GM12878 (cell line): ENCODE data around the gene CLIC6. TPM values are rescaled to one million over a fixed set of nuclear protein-coding genes. Genes with fewer than 3 reads are reported as not detected.
A peak's percentile ranks its signal among the peaks of the same experiment; 100 is the strongest.

Source experiments
- ATAC-seq: fragments of 200-7000 bp; cut with Tn5 transposase; 3 replicates; pipeline ENCODE4 v1.9.1; 2020; ENCODE audit warnings: mild to moderate bottlenecking, moderate library complexity
- BruUV-seq: library from RNA; stranded (reverse); fragments of 400-500 nt; replicated peaks from 2 replicates; lab custom pipeline; 2021; lab: Mats Ljungman, UMichigan
- CTCF ChIA-PET: fragments of 300-600 bp; sonication (Branson Sonifier 250); formaldehyde crosslinking; extraction: SDS; loops from one replicate; lab custom pipeline; 2021; ENCODE audit warnings: inconsistent platforms; lab: Yijun Ruan, JAX
- POLR2A ChIA-PET: fragments of 350-600 bp; formaldehyde crosslinking; extraction: SDS; loops from one replicate; lab custom pipeline; 2021; ENCODE audit warnings: inconsistent platforms; lab: Charles Lee
- RAD21 ChIA-PET: fragments of 300-600 bp; sonication (Branson Sonifier 250); formaldehyde crosslinking; loops from one replicate; lab custom pipeline; 2023; ENCODE audit warnings: antibody characterized with exemption; ENCODE audit not compliant: unreplicated experiment; lab: Charles Lee
- SMC1A ChIA-PET: fragments of 300-600 bp; sonication (Branson Sonifier 250); formaldehyde crosslinking; loops from one replicate; lab custom pipeline; 2023; ENCODE audit not compliant: unreplicated experiment, uncharacterized antibody; lab: Charles Lee
- DNase-seq: peaks from one replicate; pipeline ENCODE4 v3.0.0-alpha.2; 2011; ENCODE audit warnings: low read depth, low spot score
- FAIRE-seq: peaks from 3 replicates; lab custom pipeline; 2011; peaks lifted over from hg19 to GRCh38; lab: Jason Lieb, UNC
- H2AFZ ChIP-seq: 2 replicates; pipeline ENCODE4 v1.6.0; 2011; ENCODE audit warnings: low read depth, low read length, control low read depth; ENCODE audit not compliant: control insufficient read depth
- H3K27ac ChIP-seq: 2 replicates; pipeline ENCODE4 v1.5.1; 2011; ENCODE audit warnings: control low read depth; ENCODE audit not compliant: control insufficient read depth, insufficient read depth
- H3K27me3 ChIP-seq, 2 experiments: replicated peaks in 1 of 2; 2 replicates each; pipeline versions ENCODE4 v1.6.0 to v1.6.1; 2011; ENCODE audit warnings: low read length in 1 of 2; ENCODE audit not compliant: control insufficient read depth in 2 of 2, insufficient read depth in 2 of 2
- H3K36me3 ChIP-seq, 2 experiments: 2 replicates each; pipeline ENCODE4 v1.5.1; 2011; ENCODE audit warnings: low read length in 1 of 2; ENCODE audit not compliant: control insufficient read depth in 2 of 2, insufficient read depth in 2 of 2
- H3K4me1 ChIP-seq: 2 replicates; pipeline ENCODE4 v1.6.1; 2011; ENCODE audit warnings: mild to moderate bottlenecking, low read length, moderate library complexity, mixed read lengths; ENCODE audit not compliant: control insufficient read depth, insufficient read depth
- H3K4me2 ChIP-seq: 2 replicates; pipeline ENCODE4 v1.6.0; 2011; ENCODE audit warnings: control low read depth; ENCODE audit not compliant: control insufficient read depth, insufficient read depth
- H3K4me3 ChIP-seq: fragments of 200-600 bp; sonication (generic); 2 replicates; pipeline ENCODE4 v1.5.1; 2016
- H3K79me2 ChIP-seq: 2 replicates; pipeline ENCODE4 v1.6.0; 2011; ENCODE audit warnings: low read length; ENCODE audit not compliant: control insufficient read depth, insufficient read depth
- H3K9ac ChIP-seq: 2 replicates; pipeline ENCODE4 v1.8.0; 2011; ENCODE audit warnings: low read length, control low read depth, mixed read lengths; ENCODE audit not compliant: control insufficient read depth, insufficient read depth
- H3K9me3 ChIP-seq: replicated peaks from 3 replicates; pipeline ENCODE4 v1.5.1; 2011; ENCODE audit warnings: mild to moderate bottlenecking, low read length; ENCODE audit not compliant: control insufficient read depth, insufficient read depth
- H4K20me1 ChIP-seq: 2 replicates; pipeline ENCODE4 v1.6.0; 2011; ENCODE audit not compliant: control insufficient read depth, insufficient read depth
- ATF7 ChIP-seq: fragments of 450-650 bp; IDR thresholded peaks from 2 replicates; pipeline ENCODE4 v1.6.1; 2016; ENCODE audit warnings: low read depth, mild to moderate bottlenecking
- BACH1 ChIP-seq: fragments of 450-650 bp; IDR thresholded peaks from 2 replicates; pipeline ENCODE4 v1.6.1; 2017; ENCODE audit warnings: mild to moderate bottlenecking, borderline replicate concordance
- EZH2 ChIP-seq: IDR thresholded peaks from 2 replicates; pipeline ENCODE4 v1.6.1; 2012; ENCODE audit warnings: low read depth, mild to moderate bottlenecking, control low read depth, inconsistent platforms, low read length, borderline replicate concordance; ENCODE audit not compliant: control insufficient read depth
- FOS ChIP-seq: IDR thresholded peaks from 3 replicates; pipeline ENCODE4 v1.6.1; 2011; ENCODE audit warnings: borderline replicate concordance; ENCODE audit not compliant: insufficient read length; ENCODE audit errors: extremely low read depth
- FOXM1 ChIP-seq: IDR thresholded peaks from 2 replicates; pipeline ENCODE4 v1.6.1; 2012; ENCODE audit warnings: low read depth, mild to moderate bottlenecking, inconsistent platforms, low read length, moderate library complexity
- HDGF ChIP-seq: fragments of 450-650 bp; IDR thresholded peaks from 2 replicates; pipeline ENCODE4 v1.6.1; 2016; ENCODE audit warnings: antibody characterized with exemption
- MXI1 ChIP-seq: fragments of 150-350 bp; IDR thresholded peaks from 2 replicates; pipeline ENCODE4 v1.6.1; 2011; ENCODE audit warnings: low read depth, mild to moderate bottlenecking, inconsistent platforms, low read length, improper control_type of control experiment
- NFYB ChIP-seq: IDR thresholded peaks from 2 replicates; pipeline ENCODE4 v1.6.1; 2011; ENCODE audit warnings: low read depth, mild to moderate bottlenecking, low read length, improper control_type of control experiment, moderate library complexity; ENCODE audit not compliant: insufficient read depth
- RAD21 ChIP-seq: IDR thresholded peaks from 2 replicates; pipeline ENCODE4 v1.6.1; 2011; ENCODE audit warnings: mild to moderate bottlenecking, low read depth, low read length, moderate library complexity; ENCODE audit not compliant: insufficient read depth
- RAD51 ChIP-seq: fragments of 450-650 bp; IDR thresholded peaks from 2 replicates; pipeline ENCODE4 v1.6.1; 2016; ENCODE audit warnings: moderate library complexity, mild to moderate bottlenecking, inconsistent platforms
- RBBP5 ChIP-seq: fragments of 200-600 bp; sonication (generic); conservative IDR thresholded peaks from 2 replicates; pipeline ENCODE4 v1.6.1; 2016
- RELB ChIP-seq: fragments of 450-650 bp; IDR thresholded peaks from 2 replicates; pipeline ENCODE4 v1.6.1; 2017; ENCODE audit warnings: low read depth, mild to moderate bottlenecking, moderate library complexity
- TCF7 ChIP-seq: IDR thresholded peaks from 2 replicates; pipeline ENCODE4 v1.6.1; 2014; ENCODE audit warnings: antibody characterized with exemption, borderline replicate concordance
- YBX1 ChIP-seq: fragments of 450-650 bp; IDR thresholded peaks from 2 replicates; pipeline ENCODE4 v1.6.1; 2016; ENCODE audit warnings: antibody characterized with exemption
- ZNF622 ChIP-seq: fragments of 450-650 bp; IDR thresholded peaks from 2 replicates; pipeline ENCODE4 v1.6.1; 2017; ENCODE audit warnings: mild to moderate bottlenecking, inconsistent platforms
- WGBS: methylation state at CpG from one replicate; pipeline ENCODE4 v1.1.6; 2016; ENCODE audit warnings: low lambda C conversion rate; ENCODE audit not compliant: insufficient replicate concordance, insufficient coverage; ENCODE audit errors: missing lambda C conversion rate; 5-methylcytosine and 5-hydroxymethylcytosine counted together
- in situ Hi-C: fragments of 300-500 bp; cut with MboI; formaldehyde crosslinking; loops from 9 replicates; pipeline ENCODE4 v1.14.3; 2018; ENCODE audit warnings: mixed read lengths
- intact Hi-C: fragments of 100-400 bp; cut with micrococcal nuclease; formaldehyde crosslinking; loops from one replicate; pipeline ENCODE4 v1.14.2; 2022; ENCODE audit not compliant: unreplicated experiment
- polyA plus RNA-seq, 11 experiments: library from polyadenylated mRNA; depleted of rRNA in 4 of 11; unstranded in 6 of 11; stranded (reverse) in 5 of 11; fragments of >200 nt; fragmentation: Nextera tagmentation in 4 of 11; fragmentation: Illumina TruSeq in 1 of 11; extraction: Ambion mirVana in 4 of 11; extraction: Trizol in 1 of 11; gene quantifications; 1 replicate in 1 of 11; 2 replicates in 10 of 11; pipeline versions ENCODE4 v1.2.1 to v1.2.3, GENCODE V29; 2011 to 2016; ENCODE audit warnings: inconsistent platforms in 2 of 11, missing spikeins in 2 of 11, low read depth in 1 of 11
- total RNA-seq, 4 experiments: library from RNA; depleted of rRNA in 3 of 4; stranded (reverse); fragments of >200 nt in 3 of 4; fragmentation: Illumina TruSeq in 1 of 4; extraction: Trizol in 1 of 4; gene quantifications; 2 replicates each; pipeline versions ENCODE4 v1.2.1 to v1.2.3, GENCODE V29; 2013 to 2021
- TF ChIP-seq, protein P1 (sequence below): fragments of 450-650 bp; IDR thresholded peaks from 2 replicates; pipeline ENCODE4 v1.6.1; 2017; ENCODE audit warnings: antibody characterized with exemption, mild to moderate bottlenecking, moderate library complexity

The CLIC6 gene
- total and polyA plus RNA-seq, 10 of the 15 experiments (the other 5 are each of a cell fraction or from before 2014, with no cell fraction given), result 5.7 to 34.1 (median 11.2) TPM

DNA sequence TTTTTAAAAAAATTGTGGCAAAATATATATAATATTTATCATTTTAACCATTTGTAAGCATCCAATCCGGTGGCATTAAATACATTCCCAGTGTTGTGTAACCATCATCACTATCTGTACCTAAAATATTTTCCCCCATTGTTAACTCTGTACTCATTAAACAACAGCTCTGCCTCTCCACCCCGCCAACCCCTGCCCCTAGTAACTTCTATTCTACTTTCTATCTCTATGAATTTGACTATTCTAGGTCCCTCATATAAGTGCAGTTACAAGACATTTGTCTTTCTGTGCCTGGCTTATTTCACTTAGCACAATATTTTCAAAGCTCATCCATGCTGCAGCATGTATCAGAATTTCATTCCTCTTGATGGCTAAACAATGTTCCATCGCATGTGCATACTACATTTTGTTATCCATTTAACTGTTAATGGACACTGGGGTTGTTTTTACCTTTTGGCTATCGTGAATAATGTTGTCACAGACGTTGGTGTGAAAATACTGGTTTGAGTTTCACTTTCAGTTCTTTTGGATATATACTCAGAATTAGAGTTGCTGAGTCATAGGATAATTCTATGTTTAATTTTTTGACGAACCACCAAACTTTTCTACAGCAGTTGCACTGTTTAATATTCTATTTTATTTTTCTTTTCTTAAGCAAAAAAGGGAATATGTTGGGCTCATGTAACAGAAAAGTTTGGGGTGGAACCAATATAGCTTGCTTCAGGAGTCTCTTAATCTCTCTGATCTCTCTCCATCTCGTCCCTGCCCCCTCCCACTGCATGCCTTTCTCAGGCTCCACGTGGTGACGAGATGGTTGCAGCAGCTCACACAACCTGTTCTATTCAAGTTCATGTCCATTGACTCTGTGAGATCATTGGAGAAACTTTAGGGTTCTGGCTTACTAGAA lies 28.7 kb upstream of the CLIC6 start:
- FAIRE-seq (no peak), ATAC-seq (peak; percentile 52), DNase-seq (peak; percentile 66)
- Histone ChIP-seq H3K9me3 (no peaks in the 10 kb centered on the region; the same call in 2 of the 3 replicates), H3K4me3 (peak overlapping the region; percentile 19; the same call in 1 of the 2 replicates), H2AFZ (peak overlapping the region; percentile 49), H3K27ac (peak overlapping the region; percentile 97), H3K36me3 (no peaks in the 10 kb centered on the region), H3K9ac (peak overlapping the region; percentile 62), H3K27me3 (no peaks in the 10 kb centered on the region), H3K4me2 (peak overlapping the region; percentile 67), H4K20me1 (no peaks in the 10 kb centered on the region), H3K79me2 (no peaks in the 10 kb centered on the region), H3K4me1 (peaks cover 60% of the 10 kb centered on the region)
- BruUV-seq, result no TSS peak
- in situ Hi-C loops (loop anchor here (5.0 kb wide), 1 partner anchor 53 kb away; no protein-coding TSS in a partner anchor), intact Hi-C loops (loop anchor here (5.0 kb wide), 1 partner anchor 227 kb away; no protein-coding TSS in a partner anchor)
- RAD21 ChIA-PET, result interaction anchor here (0.8 to 2.4 kb wide), 5 partner anchors 8 to 52 kb away, joined by 3 to 9 read pairs (median 4); no protein-coding TSS in a partner anchor
- WGBS, result 5% methylated on average over 9 of the region's 9 CpGs
- SMC1A ChIA-PET, result interaction anchor here (0.8 to 6.0 kb wide), 6 partner anchors 9 to 37 kb away, joined by 3 to 24 read pairs (median 4); partner anchors contain the start of gene CLIC6
- CTCF ChIA-PET, result interaction anchor here (0.7 to 2.2 kb wide), 7 partner anchors 8 to 37 kb away, joined by 3 to 15 read pairs (median 3); no protein-coding TSS in a partner anchor
- POLR2A ChIA-PET, result interaction anchor here (0.7 to 1.2 kb wide), 2 partner anchors 9 to 31 kb away, joined by 3 to 14 read pairs; no protein-coding TSS in a partner anchor
- TF ChIP-seq RBBP5, result no peak
- no peak for TF ChIP-seq HDGF
- peak; percentile 70 for TF ChIP-seq ATF7
- peak; percentile 63; the same call in 1 of the 2 replicates for TF ChIP-seq FOXM1
- TF ChIP-seq ZNF622, result no peak
- peak; percentile 93; the same call in 1 of the 2 replicates for TF ChIP-seq BACH1
- no peak for TF ChIP-seq NFYB
- no peak for TF ChIP-seq EZH2
- no peak for TF ChIP-seq YBX1
- no peak for TF ChIP-seq FOS
- TF ChIP-seq, protein P1, sequence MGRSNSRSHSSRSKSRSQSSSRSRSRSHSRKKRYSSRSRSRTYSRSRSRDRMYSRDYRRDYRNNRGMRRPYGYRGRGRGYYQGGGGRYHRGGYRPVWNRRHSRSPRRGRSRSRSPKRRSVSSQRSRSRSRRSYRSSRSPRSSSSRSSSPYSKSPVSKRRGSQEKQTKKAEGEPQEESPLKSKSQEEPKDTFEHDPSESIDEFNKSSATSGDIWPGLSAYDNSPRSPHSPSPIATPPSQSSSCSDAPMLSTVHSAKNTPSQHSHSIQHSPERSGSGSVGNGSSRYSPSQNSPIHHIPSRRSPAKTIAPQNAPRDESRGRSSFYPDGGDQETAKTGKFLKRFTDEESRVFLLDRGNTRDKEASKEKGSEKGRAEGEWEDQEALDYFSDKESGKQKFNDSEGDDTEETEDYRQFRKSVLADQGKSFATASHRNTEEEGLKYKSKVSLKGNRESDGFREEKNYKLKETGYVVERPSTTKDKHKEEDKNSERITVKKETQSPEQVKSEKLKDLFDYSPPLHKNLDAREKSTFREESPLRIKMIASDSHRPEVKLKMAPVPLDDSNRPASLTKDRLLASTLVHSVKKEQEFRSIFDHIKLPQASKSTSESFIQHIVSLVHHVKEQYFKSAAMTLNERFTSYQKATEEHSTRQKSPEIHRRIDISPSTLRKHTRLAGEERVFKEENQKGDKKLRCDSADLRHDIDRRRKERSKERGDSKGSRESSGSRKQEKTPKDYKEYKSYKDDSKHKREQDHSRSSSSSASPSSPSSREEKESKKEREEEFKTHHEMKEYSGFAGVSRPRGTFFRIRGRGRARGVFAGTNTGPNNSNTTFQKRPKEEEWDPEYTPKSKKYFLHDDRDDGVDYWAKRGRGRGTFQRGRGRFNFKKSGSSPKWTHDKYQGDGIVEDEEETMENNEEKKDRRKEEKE, result no peak
- TF ChIP-seq RAD21, result no peak
- TF ChIP-seq TCF7, result peak; percentile 40; the same call in 1 of the 2 replicates
- TF ChIP-seq RELB, result peak; percentile 22; the same call in 1 of the 2 replicates
- peak; percentile 54 for TF ChIP-seq RAD51
- no peak for TF ChIP-seq MXI1
